Omental fat pad (tissue), 4 donors: ENCODE data around the gene KRTAP6-3. TPM values are rescaled to one million over a fixed set of nuclear protein-coding genes. Genes with fewer than 3 reads are reported as not detected.

Experiments used
- ATAC-seq: fragments of 150-250 bp; one replicate; pipeline ENCODE4 v1.9.1; 2016; ENCODE audit warnings: mild to moderate bottlenecking, moderate library complexity; ENCODE audit not compliant: low FRiP score
- DNase-seq: peaks from one replicate; pipeline ENCODE4 v3.0.0-alpha.2; 2019; ENCODE audit warnings: low spot score
- CTCF ChIP-seq, 3 donors: fragments of 450-650 bp; IDR thresholded peaks; one replicate each; pipeline ENCODE4 v1.5.1; 2016 to 2017; ENCODE audit warnings: antibody characterized with exemption in 3 of 3, mild to moderate bottlenecking in 3 of 3, moderate library complexity in 2 of 3
- small RNA-seq: library from RNA; depleted of rRNA; stranded (forward); fragments of <200 nt; gene quantifications from one replicate; pipeline ENCODE3, GENCODE V24; 2016
- total RNA-seq, 4 donors: library from RNA; depleted of rRNA; stranded (reverse); fragments of >200 nt; gene quantifications; one replicate each; pipeline ENCODE4 v1.1.0, GENCODE V29; 2016

Gene KRTAP6-3
- total RNA-seq, 4 donors from 2014 or later, result not detected

- no peak for DNase-seq
- TF ChIP-seq CTCF (IDR thresholded peaks at IDR 0.05), result no peak
- ATAC-seq, result no peak
Observed at GRCh38 chr21:30642564-30642963, 50.3 kb downstream of the KRTAP6-3 start, which contains the start of gene KRTAP20-3. Gene KRTAP20-3, plus strand, starts transcription at chr21:30642864.

Small RNAs within 50 kb of the gene (small RNA-seq; reads per million reads assigned to genes)
- not detected for gene KRTAP20-1
- not detected for gene KRTAP20-3
- not detected for gene KRTAP20-4
- gene KRTAP22-1, result not detected
- gene KRTAP22-2, result not detected

Other genes with a start within 250 kb of the KRTAP6-3 start
- not detected for gene KRTAP23-1, start 243.8 kb upstream of the KRTAP6-3 start, total RNA-seq
- gene KRTAP13-2, start 220.2 kb upstream of the KRTAP6-3 start, total RNA-seq, result not detected
- gene KRTAP13-1, start 196.4 kb upstream of the KRTAP6-3 start, total RNA-seq, result not detected
- gene KRTAP13-3, start 166.5 kb upstream of the KRTAP6-3 start, total RNA-seq, result not detected
- gene KRTAP13-4, start 162.2 kb upstream of the KRTAP6-3 start, total RNA-seq, result not detected
- not detected for gene KRTAP15-1, start 152.2 kb upstream of the KRTAP6-3 start, total RNA-seq
- not detected for gene KRTAP19-1, start 112.1 kb upstream of the KRTAP6-3 start, total RNA-seq
- gene KRTAP19-2, start 105.0 kb upstream of the KRTAP6-3 start, total RNA-seq, result not detected
- not detected for gene KRTAP19-3, start 100.4 kb upstream of the KRTAP6-3 start, total RNA-seq
- gene KRTAP19-4, start 95.3 kb upstream of the KRTAP6-3 start, total RNA-seq, result not detected
- gene KRTAP19-5, start 90.3 kb upstream of the KRTAP6-3 start, total RNA-seq, result not detected
- not detected for gene KRTAP19-6, start 50.6 kb upstream of the KRTAP6-3 start, total RNA-seq
- not detected for gene KRTAP19-7, start 31.1 kb upstream of the KRTAP6-3 start, total RNA-seq
- not detected for gene KRTAP22-2, start 2.0 kb upstream of the KRTAP6-3 start, total RNA-seq
- not detected for gene KRTAP6-2, start 6.5 kb downstream of the KRTAP6-3 start, total RNA-seq
- not detected for gene KRTAP22-1, start 8.6 kb downstream of the KRTAP6-3 start, total RNA-seq
- not detected for gene KRTAP6-1, start 21.5 kb downstream of the KRTAP6-3 start, total RNA-seq
- gene KRTAP20-1, start 24.0 kb downstream of the KRTAP6-3 start, total RNA-seq, result not detected
- gene KRTAP20-4, start 28.2 kb downstream of the KRTAP6-3 start, total RNA-seq, result not detected
- not detected for gene KRTAP20-2, start 42.8 kb downstream of the KRTAP6-3 start, total RNA-seq
- not detected for gene KRTAP20-3, start 50.4 kb downstream of the KRTAP6-3 start, total RNA-seq
- not detected for gene KRTAP21-3, start 126.3 kb downstream of the KRTAP6-3 start, total RNA-seq
- not detected for gene KRTAP21-2, start 154.8 kb downstream of the KRTAP6-3 start, total RNA-seq
- gene KRTAP21-1, start 163.0 kb downstream of the KRTAP6-3 start, total RNA-seq, result not detected
- not detected for gene KRTAP8-1, start 220.8 kb downstream of the KRTAP6-3 start, total RNA-seq
- not detected for gene KRTAP7-1, start 237.3 kb downstream of the KRTAP6-3 start, total RNA-seq